Keratinocyte (primary cell): ENCODE data around the gene APOF. TPM values are rescaled to one million over a fixed set of nuclear protein-coding genes. Genes with fewer than 3 reads are reported as not detected.

Source experiments
- DNase-seq: peaks from one replicate; pipeline ENCODE4 v3.0.0-alpha.2; 2011; ENCODE audit warnings: low read depth, missing footprints, low spot score
- FAIRE-seq: peaks from 2 replicates; lab custom pipeline; 2011; peaks lifted over from hg19 to GRCh38; lab: Jason Lieb, UNC
- H2AFZ ChIP-seq: 2 replicates; pipeline ENCODE4 v1.6.0; 2012; ENCODE audit warnings: low read length, control low read depth, inconsistent platforms; ENCODE audit not compliant: control insufficient read depth
- H3K27ac ChIP-seq: 2 replicates; pipeline ENCODE4 v1.5.1; 2011; ENCODE audit warnings: low read length; ENCODE audit not compliant: control insufficient read depth, insufficient read depth
- H3K27me3 ChIP-seq: 3 replicates; pipeline ENCODE4 v1.6.0; 2011; ENCODE audit warnings: low read length; ENCODE audit not compliant: control insufficient read depth, insufficient read depth; ENCODE audit errors: extremely low read depth
- H3K36me3 ChIP-seq, 2 experiments: 2 replicates in 1 of 2; 3 replicates in 1 of 2; pipeline ENCODE4 v1.5.1; 2011; ENCODE audit warnings: low read length in 2 of 2, mild to moderate bottlenecking in 1 of 2; ENCODE audit not compliant: control insufficient read depth in 2 of 2, insufficient read depth in 2 of 2; ENCODE audit errors: extremely low read depth in 1 of 2
- H3K4me1 ChIP-seq: 3 replicates; pipeline ENCODE4 v1.5.1; 2011; ENCODE audit warnings: low read length; ENCODE audit not compliant: control insufficient read depth, insufficient read depth; ENCODE audit errors: extremely low read depth
- H3K4me2 ChIP-seq: 3 replicates; pipeline ENCODE4 v1.6.0; 2011; ENCODE audit warnings: low read depth, low read length; ENCODE audit not compliant: control insufficient read depth, insufficient read depth; ENCODE audit errors: extremely low read depth
- H3K4me3 ChIP-seq, 3 experiments: fragments of 200-600 bp in 1 of 3; sonication (generic) in 1 of 3; 2 replicates in 2 of 3; 3 replicates in 1 of 3; pipeline ENCODE4 v1.5.1; 2011 to 2016; ENCODE audit warnings: low read length in 3 of 3, mild to moderate bottlenecking in 3 of 3, control low read depth in 2 of 3, inconsistent platforms in 1 of 3, low read depth in 1 of 3, mixed read lengths in 1 of 3, mixed run types in 1 of 3, moderate library complexity in 1 of 3; ENCODE audit not compliant: control insufficient read depth in 2 of 3, insufficient read depth in 2 of 3; ENCODE audit errors: extremely low read depth in 1 of 3
- H3K79me2 ChIP-seq: 2 replicates; pipeline ENCODE4 v1.6.0; 2012; ENCODE audit warnings: low read length; ENCODE audit not compliant: control insufficient read depth, insufficient read depth
- H3K9ac ChIP-seq: 3 replicates; pipeline ENCODE4 v1.6.0; 2011; ENCODE audit warnings: low read length; ENCODE audit not compliant: control insufficient read depth, insufficient read depth; ENCODE audit errors: extremely low read depth
- H3K9me1 ChIP-seq: 3 replicates; pipeline ENCODE4 v1.6.0; 2011; ENCODE audit warnings: low read length; ENCODE audit not compliant: control insufficient read depth, insufficient read depth; ENCODE audit errors: extremely low read depth
- H3K9me3 ChIP-seq: 2 replicates; pipeline ENCODE4 v1.5.1; 2012; ENCODE audit warnings: low read depth, low read length; ENCODE audit not compliant: control insufficient read depth
- H4K20me1 ChIP-seq: 3 replicates; pipeline ENCODE4 v1.6.0; 2011; ENCODE audit warnings: low read length; ENCODE audit not compliant: control insufficient read depth, insufficient read depth; ENCODE audit errors: extremely low read depth
- EZH2 ChIP-seq: IDR thresholded peaks from one replicate; pipeline ENCODE4 v1.6.1; 2012; ENCODE audit warnings: inconsistent platforms, mild to moderate bottlenecking, low read length, moderate library complexity
- dilution Hi-C: fragments of 300-500 bp; cut with MboI; formaldehyde crosslinking; loops from one replicate; pipeline ENCODE4 v1.7.0; 2020; ENCODE audit warnings: low sequenced_read_pairs; ENCODE audit not compliant: extremely low pct_ligation_motif_present
- polyA plus RNA-seq, 5 experiments: library from polyadenylated mRNA; depleted of rRNA in 3 of 5; stranded (reverse) in 3 of 5; stranded (forward) in 1 of 5; unstranded in 1 of 5; fragments of >200 nt; gene quantifications; 1 replicate in 1 of 5; 2 replicates in 3 of 5; 3 replicates in 1 of 5; pipeline versions ENCODE4 v1.2.1 to v1.2.3, GENCODE V29; 2011 to 2012; ENCODE audit warnings: missing spikeins in 2 of 5, low read depth in 1 of 5, low replicate concordance in 1 of 5
- TF ChIP-seq, protein P1 (sequence below), 3 experiments: IDR thresholded peaks in 1 of 3; conservative IDR thresholded peaks in 1 of 3; optimal IDR thresholded peaks in 1 of 3; 2 replicates in 2 of 3; 3 replicates in 1 of 3; pipeline versions ENCODE3 to v1.5.1; 2011; ENCODE audit warnings: low read length in 3 of 3, mild to moderate bottlenecking in 3 of 3, moderate library complexity in 2 of 3, control low read depth in 1 of 3, inconsistent platforms in 1 of 3; ENCODE audit not compliant: insufficient read depth in 2 of 3; ENCODE audit errors: extremely low read depth in 1 of 3

The APOF gene
- polyA plus RNA-seq, 1 donor (not counting 4 experiments of a cell fraction or from before 2014, with no cell fraction given), result not detected

DNA sequence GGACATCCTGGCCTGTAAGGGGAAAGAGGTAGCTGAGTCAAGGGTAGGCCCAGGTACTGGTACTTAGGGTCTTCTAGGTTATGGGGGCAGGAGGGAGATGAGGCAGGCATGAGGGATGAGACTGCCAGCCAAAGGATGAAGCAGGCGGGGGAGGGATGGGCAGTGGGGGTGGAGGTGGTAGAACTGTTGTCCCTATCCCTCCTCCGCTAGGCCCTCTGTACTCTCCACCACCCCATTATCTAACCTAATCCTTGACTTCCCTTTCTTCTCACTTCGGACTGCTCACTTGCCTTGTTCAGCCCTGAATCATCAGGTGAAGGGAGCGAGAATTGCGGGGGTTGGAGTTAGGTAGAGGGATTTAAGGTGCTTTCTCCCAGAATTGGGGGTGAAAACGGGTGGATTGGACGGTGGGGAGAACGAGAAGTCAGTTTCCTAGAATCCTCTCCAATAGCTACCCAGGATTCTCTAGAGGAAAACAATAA is 29.4 kb downstream of the APOF start:
- no peak for DNase-seq
- Histone ChIP-seq H3K4me1 (peaks cover 14% of the 10 kb centered on the region), H3K27me3 (no peaks in the 10 kb centered on the region), H3K9me3 (no peaks in the 10 kb centered on the region), H3K4me2 (peak overlapping the region; percentile 87), H2AFZ (peak overlapping the region; percentile 95), H3K9ac (peak overlapping the region; percentile 93), H3K9me1 (no peaks in the 10 kb centered on the region), H3K36me3 (no peaks in the 10 kb centered on the region), H3K4me3 (peak overlapping the region; percentile 50 to 90 (median 78)), H3K27ac (peak overlapping the region; percentile 98), H3K79me2 (peaks cover 2% of the 10 kb centered on the region), H4K20me1 (no peaks in the 10 kb centered on the region)
- FAIRE-seq, result peak; percentile 20
- dilution Hi-C loops, result no loop called here
- no peak for TF ChIP-seq EZH2
- TF ChIP-seq, protein P1, sequence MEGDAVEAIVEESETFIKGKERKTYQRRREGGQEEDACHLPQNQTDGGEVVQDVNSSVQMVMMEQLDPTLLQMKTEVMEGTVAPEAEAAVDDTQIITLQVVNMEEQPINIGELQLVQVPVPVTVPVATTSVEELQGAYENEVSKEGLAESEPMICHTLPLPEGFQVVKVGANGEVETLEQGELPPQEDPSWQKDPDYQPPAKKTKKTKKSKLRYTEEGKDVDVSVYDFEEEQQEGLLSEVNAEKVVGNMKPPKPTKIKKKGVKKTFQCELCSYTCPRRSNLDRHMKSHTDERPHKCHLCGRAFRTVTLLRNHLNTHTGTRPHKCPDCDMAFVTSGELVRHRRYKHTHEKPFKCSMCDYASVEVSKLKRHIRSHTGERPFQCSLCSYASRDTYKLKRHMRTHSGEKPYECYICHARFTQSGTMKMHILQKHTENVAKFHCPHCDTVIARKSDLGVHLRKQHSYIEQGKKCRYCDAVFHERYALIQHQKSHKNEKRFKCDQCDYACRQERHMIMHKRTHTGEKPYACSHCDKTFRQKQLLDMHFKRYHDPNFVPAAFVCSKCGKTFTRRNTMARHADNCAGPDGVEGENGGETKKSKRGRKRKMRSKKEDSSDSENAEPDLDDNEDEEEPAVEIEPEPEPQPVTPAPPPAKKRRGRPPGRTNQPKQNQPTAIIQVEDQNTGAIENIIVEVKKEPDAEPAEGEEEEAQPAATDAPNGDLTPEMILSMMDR (optimal IDR thresholded peaks at IDR 0.05 in 1 of 3, IDR thresholded peaks at IDR 0.05 in 1 of 3, conservative IDR thresholded peaks at IDR 0.05 in 1 of 3; ENCODE audit: extremely low read depth in 1 of 3, insufficient read depth in 2 of 3, low read length in 3 of 3), result no peak

DNA sequence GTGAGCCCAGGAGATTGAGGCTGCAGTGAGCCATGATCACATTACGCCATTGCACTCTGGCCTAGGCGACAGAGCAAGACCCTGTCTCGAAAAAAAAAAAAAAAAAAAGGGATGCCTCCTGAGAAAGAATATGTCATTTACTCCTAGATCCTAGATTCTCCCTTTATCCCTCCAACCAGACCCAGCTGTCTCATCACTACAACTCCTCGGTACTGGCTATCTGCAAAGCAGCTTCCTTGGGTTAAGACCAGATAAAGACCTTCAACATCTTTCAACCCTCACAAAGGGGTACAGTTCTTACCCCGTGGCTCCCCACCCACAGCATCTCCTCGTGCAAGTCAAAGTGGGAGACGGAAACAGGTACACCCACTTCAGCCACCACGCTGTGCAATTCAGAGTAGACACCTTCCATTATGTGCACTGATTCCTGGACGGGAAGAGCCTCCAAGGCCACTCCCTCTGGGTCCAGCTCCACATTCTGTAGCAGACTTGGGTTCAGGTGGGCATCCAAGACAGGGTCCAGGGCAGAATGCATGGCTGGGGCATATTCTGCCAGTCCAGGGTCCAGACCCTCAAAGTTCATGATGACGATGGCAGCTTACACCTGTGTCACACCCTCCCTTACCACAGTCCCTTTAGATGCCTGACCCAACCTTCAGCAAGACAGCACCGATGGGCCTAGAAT is 30.0 kb downstream of the APOF start:
- Histone ChIP-seq H4K20me1 (no peaks in the 10 kb centered on the region), H3K79me2 (peaks cover 2% of the 10 kb centered on the region), H3K9ac (peak overlapping the region; percentile 93), H3K4me2 (peak overlapping the region; percentile 87), H3K9me1 (no peaks in the 10 kb centered on the region), H3K9me3 (no peaks in the 10 kb centered on the region), H3K36me3 (peaks cover 0 to 5% of the 10 kb centered on the region in 2 experiments), H3K27ac (peak overlapping the region; percentile 98), H2AFZ (peak overlapping the region; percentile 95), H3K27me3 (no peaks in the 10 kb centered on the region), H3K4me3 (peak overlapping the region; percentile 50 to 90 (median 78)), H3K4me1 (peaks cover 8% of the 10 kb centered on the region)
- FAIRE-seq, result no peak
- no peak for TF ChIP-seq EZH2
- TF ChIP-seq, protein P1 (optimal IDR thresholded peaks at IDR 0.05 in 1 of 3, IDR thresholded peaks at IDR 0.05 in 1 of 3, conservative IDR thresholded peaks at IDR 0.05 in 1 of 3; ENCODE audit: extremely low read depth in 1 of 3, insufficient read depth in 2 of 3, low read length in 3 of 3), result no peak
- dilution Hi-C loops, result no loop called here
- no peak for DNase-seq
